Fibroblast of lung (primary cell): ENCODE data around the gene ACO1. TPM values are rescaled to one million over a fixed set of nuclear protein-coding genes. Genes with fewer than 3 reads are reported as not detected.

Experiments
- DNase-seq, 2 donors: peaks; one replicate each; pipeline versions ENCODE4 v3.0.0 to v3.0.0-alpha.2; 2010; ENCODE audit warnings: low read depth in 2 of 2
- H2AFZ ChIP-seq: 2 replicates; pipeline ENCODE4 v1.5.1; 2012; ENCODE audit warnings: low read length, control low read depth, inconsistent platforms
- H3K27ac ChIP-seq: 2 replicates; pipeline ENCODE4 v1.5.1; 2011; ENCODE audit warnings: low read length, control low read depth; ENCODE audit not compliant: insufficient read depth
- H3K27me3 ChIP-seq: 2 replicates; pipeline ENCODE4 v1.5.1; 2011; ENCODE audit warnings: mild to moderate bottlenecking, low read length; ENCODE audit not compliant: control insufficient read depth, insufficient read depth
- H3K36me3 ChIP-seq: 2 replicates; pipeline ENCODE4 v1.5.1; 2011; ENCODE audit warnings: low read length; ENCODE audit not compliant: control insufficient read depth, insufficient read depth
- H3K4me1 ChIP-seq: 2 replicates; pipeline ENCODE4 v1.5.1; 2011; ENCODE audit warnings: low read length; ENCODE audit not compliant: control insufficient read depth, insufficient read depth; ENCODE audit errors: extremely low read depth
- H3K4me2 ChIP-seq: 2 replicates; pipeline ENCODE4 v1.5.1; 2011; ENCODE audit warnings: low read length, control low read depth; ENCODE audit not compliant: insufficient read depth; ENCODE audit errors: extremely low read depth
- H3K4me3 ChIP-seq, 4 experiments: fragments of 200-600 bp in 1 of 4; sonication (generic) in 1 of 4; replicated peaks in 1 of 4; 2 replicates each; pipeline ENCODE4 v1.5.1; 2011 to 2016; ENCODE audit warnings: low read length in 4 of 4, low read depth in 3 of 4, mild to moderate bottlenecking in 3 of 4, control low read depth in 2 of 4, inconsistent platforms in 1 of 4, mixed read lengths in 1 of 4; ENCODE audit not compliant: insufficient read depth in 1 of 4; ENCODE audit errors: control extremely low read depth in 1 of 4
- H3K79me2 ChIP-seq: 2 replicates; pipeline ENCODE4 v1.5.1; 2012; ENCODE audit warnings: mild to moderate bottlenecking, low read length, inconsistent platforms; ENCODE audit not compliant: control insufficient read depth, insufficient read depth
- H3K9ac ChIP-seq: 2 replicates; pipeline ENCODE4 v1.5.1; 2011; ENCODE audit warnings: mild to moderate bottlenecking, low read length, control low read depth; ENCODE audit not compliant: insufficient read depth
- H3K9me3 ChIP-seq: 2 replicates; pipeline ENCODE4 v1.5.1; 2012; ENCODE audit warnings: low read depth, low read length; ENCODE audit not compliant: control insufficient read depth, insufficient read depth
- H4K20me1 ChIP-seq: 2 replicates; pipeline ENCODE4 v1.5.1; 2011; ENCODE audit warnings: low read length; ENCODE audit not compliant: control insufficient read depth, insufficient read depth; ENCODE audit errors: extremely low read depth
- CTCF ChIP-seq, 2 donors: IDR thresholded peaks in 1 of 2; conservative IDR thresholded peaks in 1 of 2; 1 replicate in 1 of 2; 2 replicates in 1 of 2; pipeline ENCODE4 v1.5.1; 2011 to 2012; ENCODE audit warnings: low read length in 2 of 2, control low read depth in 1 of 2, inconsistent platforms in 1 of 2, low read depth in 1 of 2, mild to moderate bottlenecking in 1 of 2
- EZH2 ChIP-seq: IDR thresholded peaks from 2 replicates; pipeline ENCODE4 v1.5.1; 2012; ENCODE audit warnings: low read length, control low read depth, mild to moderate bottlenecking; ENCODE audit errors: missing control alignments
- polyA plus RNA-seq, 2 donors: library from polyadenylated mRNA; depleted of rRNA in 1 of 2; stranded (reverse) in 1 of 2; unstranded in 1 of 2; fragments of >200 nt; gene quantifications; 2 replicates each; pipeline ENCODE4 v1.2.1, GENCODE V29; 2011 to 2012; ENCODE audit warnings: missing spikeins in 1 of 2
- total RNA-seq: library from RNA; depleted of rRNA; stranded (reverse); fragments of >200 nt; gene quantifications from 2 replicates; pipeline ENCODE4 v1.2.1, GENCODE V29; 2014

ACO1 gene
- total and polyA plus RNA-seq, 2 donors (not counting 1 experiment from before 2014, with no cell fraction given), result 77.8 to 158 TPM

GRCh38 chr9:32422237-32422806 lies 37.9 kb downstream of the ACO1 start:
- no peaks in the 10 kb centered on the region for H3K27me3 ChIP-seq
- peaks cover 8% of the 10 kb centered on the region for H3K4me1 ChIP-seq
- H3K27ac ChIP-seq, result no peak overlapping the region
- no peak overlapping the region for H3K4me2 ChIP-seq
- H3K36me3 ChIP-seq, result peaks cover 9% of the 10 kb centered on the region
- TF ChIP-seq CTCF (conservative IDR thresholded peaks at IDR 0.05 in 1 of 2, IDR thresholded peaks at IDR 0.05 in 1 of 2; ENCODE audit: low read depth in 1 of 2, low read length in 2 of 2), result no peak
- no peak for TF ChIP-seq EZH2
- no peaks in the 10 kb centered on the region for H3K79me2 ChIP-seq
- H3K9me3 ChIP-seq, result no peaks in the 10 kb centered on the region
- no peak overlapping the region for H3K4me3 ChIP-seq
- no peak overlapping the region for H2AFZ ChIP-seq
- DNase-seq, result no peak
- H4K20me1 ChIP-seq, result no peaks in the 10 kb centered on the region
- no peak overlapping the region for H3K9ac ChIP-seq

- Histone ChIP-seq H3K4me1 (peaks cover 10% of the 10 kb centered on the region), H3K4me3 (no peak overlapping the region), H3K79me2 (no peaks in the 10 kb centered on the region), H3K27me3 (no peaks in the 10 kb centered on the region), H2AFZ (no peak overlapping the region), H4K20me1 (no peaks in the 10 kb centered on the region), H3K9me3 (no peaks in the 10 kb centered on the region), H3K9ac (no peak overlapping the region), H3K36me3 (peaks cover 7% of the 10 kb centered on the region), H3K4me2 (no peak overlapping the region), H3K27ac (no peak overlapping the region)
- no peak for TF ChIP-seq EZH2
- DNase-seq, result peak; percentile 42 to 90
Measured at GRCh38 chr9:32423371-32423770, 38.9 kb downstream of the ACO1 start.

- H3K4me2 ChIP-seq, result no peak overlapping the region
Measured at GRCh38 chr9:32424616-32425015, 40.2 kb downstream of the ACO1 start.

More at GRCh38 chr9:32424616-32425015, 40.2 kb downstream of the ACO1 start:
- H3K27me3 ChIP-seq, result no peaks in the 10 kb centered on the region
- H3K27ac ChIP-seq, result no peak overlapping the region
- H3K9me3 ChIP-seq, result no peaks in the 10 kb centered on the region
- no peak for TF ChIP-seq EZH2
- TF ChIP-seq CTCF (conservative IDR thresholded peaks at IDR 0.05 in 1 of 2, IDR thresholded peaks at IDR 0.05 in 1 of 2; ENCODE audit: low read depth in 1 of 2, low read length in 2 of 2), result no peak
- no peak overlapping the region for H2AFZ ChIP-seq
- no peak overlapping the region for H3K9ac ChIP-seq
- peaks cover 7% of the 10 kb centered on the region for H3K36me3 ChIP-seq
- peak in 1 of 2 donors; percentile 68 for DNase-seq
- peaks cover 10% of the 10 kb centered on the region for H3K4me1 ChIP-seq
- no peak overlapping the region for H3K4me3 ChIP-seq
- no peaks in the 10 kb centered on the region for H3K79me2 ChIP-seq
- H4K20me1 ChIP-seq, result no peaks in the 10 kb centered on the region
